ENCODE measurements around the gene NDUFA13.

- no peak for TF ChIP-seq CTCF (IDR thresholded peaks at IDR 0.05)
- no peak for TF ChIP-seq POLR2A (IDR thresholded peaks at IDR 0.05)
- TF ChIP-seq POLR2AphosphoS5 (IDR thresholded peaks at IDR 0.05) = no peak
- no peak for TF ChIP-seq EP300 (IDR thresholded peaks at IDR 0.05)
These were observed 44.3 kb upstream of the NDUFA13 start for GRCh38 chr19:19471682-19472081.

Measured in gastroesophageal sphincter (tissue), 3 donors.